ENCODE data around the gene DCUN1D3.

The DCUN1D3 gene

GRCh38 chr16:20894388-20894787, 5.8 kb downstream of the DCUN1D3 start:
- Histone ChIP-seq H3K36me3 (ENCODE audit: control insufficient read depth, insufficient read depth, low read length) (peaks cover 12% of the 10 kb centered on the region), H3K27me3 (ENCODE audit: control insufficient read depth, insufficient read depth, low read length, poor library complexity, severe bottlenecking) (no peaks in the 10 kb centered on the region), H3K9me3 (ENCODE audit: control insufficient read depth, low read length) (no peaks in the 10 kb centered on the region), H3K4me1 (ENCODE audit: control insufficient read depth, insufficient read depth, low read length) (no peaks in the 10 kb centered on the region), H3K4me3 (ENCODE audit: insufficient read depth, low read depth, low read length) (no peak overlapping the region), H3K27ac (ENCODE audit: insufficient read depth, low read depth, low read length, poor library complexity, severe bottlenecking) (no peak overlapping the region)
- WGBS, 2 experiments = 94 to 96% methylated on average over 2 of the region's 2 CpGs

- WGBS, 2 experiments = 91 to 98% methylated on average over 3 of the region's 4 CpGs
Measured at GRCh38 chr16:20889625-20890275, 10.4 kb downstream of the DCUN1D3 start.

GRCh38 chr16:20887207-20887606, 13.0 kb downstream of the DCUN1D3 start:
- no peaks in the 10 kb centered on the region for H3K36me3 ChIP-seq (ENCODE audit: control insufficient read depth, insufficient read depth, low read length)
- no peaks in the 10 kb centered on the region for H3K4me1 ChIP-seq (ENCODE audit: control insufficient read depth, insufficient read depth, low read length)
- no peak overlapping the region for H3K27ac ChIP-seq (ENCODE audit: insufficient read depth, low read depth, low read length, poor library complexity, severe bottlenecking)
- 83 to 88% methylated on average over 1 of the region's 1 CpG for WGBS, 2 experiments
- no peaks in the 10 kb centered on the region for H3K27me3 ChIP-seq (ENCODE audit: control insufficient read depth, insufficient read depth, low read length, poor library complexity, severe bottlenecking)
- no peak overlapping the region for H3K4me3 ChIP-seq (ENCODE audit: insufficient read depth, low read depth, low read length)
- H3K9me3 ChIP-seq (ENCODE audit: control insufficient read depth, low read length) = no peaks in the 10 kb centered on the region

More at GRCh38 chr16:20889625-20890275, 10.4 kb downstream of the DCUN1D3 start:
- Histone ChIP-seq H3K27me3 (ENCODE audit: control insufficient read depth, insufficient read depth, low read length, poor library complexity, severe bottlenecking) (no peaks in the 10 kb centered on the region), H3K9me3 (ENCODE audit: control insufficient read depth, low read length) (no peaks in the 10 kb centered on the region), H3K4me1 (ENCODE audit: control insufficient read depth, insufficient read depth, low read length) (no peaks in the 10 kb centered on the region), H3K4me3 (ENCODE audit: insufficient read depth, low read depth, low read length) (no peak overlapping the region), H3K27ac (ENCODE audit: insufficient read depth, low read depth, low read length, poor library complexity, severe bottlenecking) (no peak overlapping the region), H3K36me3 (ENCODE audit: control insufficient read depth, insufficient read depth, low read length) (peaks cover 7% of the 10 kb centered on the region)

GRCh38 chr16:20886320-20886719, 13.8 kb downstream of the DCUN1D3 start:
- Histone ChIP-seq H3K27me3 (ENCODE audit: control insufficient read depth, insufficient read depth, low read length, poor library complexity, severe bottlenecking) (no peaks in the 10 kb centered on the region), H3K36me3 (ENCODE audit: control insufficient read depth, insufficient read depth, low read length) (no peaks in the 10 kb centered on the region), H3K9me3 (ENCODE audit: control insufficient read depth, low read length) (no peaks in the 10 kb centered on the region), H3K4me3 (ENCODE audit: insufficient read depth, low read depth, low read length) (no peak overlapping the region), H3K4me1 (ENCODE audit: control insufficient read depth, insufficient read depth, low read length) (no peaks in the 10 kb centered on the region), H3K27ac (ENCODE audit: insufficient read depth, low read depth, low read length, poor library complexity, severe bottlenecking) (no peak overlapping the region)
- WGBS, 2 experiments = 0% methylated on average over 1 of the region's 1 CpG

- Histone ChIP-seq H3K27ac (ENCODE audit: insufficient read depth, low read depth, low read length, poor library complexity, severe bottlenecking) (no peak overlapping the region), H3K9me3 (ENCODE audit: control insufficient read depth, low read length) (no peaks in the 10 kb centered on the region), H3K27me3 (ENCODE audit: control insufficient read depth, insufficient read depth, low read length, poor library complexity, severe bottlenecking) (no peaks in the 10 kb centered on the region), H3K4me3 (ENCODE audit: insufficient read depth, low read depth, low read length) (no peak overlapping the region), H3K4me1 (ENCODE audit: control insufficient read depth, insufficient read depth, low read length) (no peaks in the 10 kb centered on the region), H3K36me3 (ENCODE audit: control insufficient read depth, insufficient read depth, low read length) (no peaks in the 10 kb centered on the region)
- WGBS, 2 experiments = 87 to 88% methylated on average over 1 of the region's 1 CpG
Measured at GRCh38 chr16:20884240-20884556, 16.0 kb downstream of the DCUN1D3 start.

- H3K4me3 ChIP-seq (ENCODE audit: insufficient read depth, low read depth, low read length) = no peak overlapping the region
- H3K4me1 ChIP-seq (ENCODE audit: control insufficient read depth, insufficient read depth, low read length) = peaks cover 5% of the 10 kb centered on the region
- 91 to 95% methylated on average over 4 to 5 of the region's 5 CpGs for WGBS, 2 experiments
- no peak overlapping the region for H3K27ac ChIP-seq (ENCODE audit: insufficient read depth, low read depth, low read length, poor library complexity, severe bottlenecking)
- H3K36me3 ChIP-seq (ENCODE audit: control insufficient read depth, insufficient read depth, low read length) = no peaks in the 10 kb centered on the region
- H3K27me3 ChIP-seq (ENCODE audit: control insufficient read depth, insufficient read depth, low read length, poor library complexity, severe bottlenecking) = no peaks in the 10 kb centered on the region
- no peaks in the 10 kb centered on the region for H3K9me3 ChIP-seq (ENCODE audit: control insufficient read depth, low read length)
Measured at GRCh38 chr16:20883554-20884239, 16.5 kb downstream of the DCUN1D3 start.

GRCh38 chr16:20881503-20881878, 18.7 kb downstream of the DCUN1D3 start:
- Histone ChIP-seq H3K4me1 (ENCODE audit: control insufficient read depth, insufficient read depth, low read length) (peaks cover 8% of the 10 kb centered on the region), H3K27me3 (ENCODE audit: control insufficient read depth, insufficient read depth, low read length, poor library complexity, severe bottlenecking) (no peaks in the 10 kb centered on the region), H3K36me3 (ENCODE audit: control insufficient read depth, insufficient read depth, low read length) (no peaks in the 10 kb centered on the region), H3K27ac (ENCODE audit: insufficient read depth, low read depth, low read length, poor library complexity, severe bottlenecking) (no peak overlapping the region), H3K4me3 (ENCODE audit: insufficient read depth, low read depth, low read length) (no peak overlapping the region), H3K9me3 (ENCODE audit: control insufficient read depth, low read length) (no peaks in the 10 kb centered on the region)
- WGBS, 2 experiments = 94 to 96% methylated on average over 6 of the region's 6 CpGs

- Histone ChIP-seq H3K4me1 (ENCODE audit: control insufficient read depth, insufficient read depth, low read length) (peaks cover 8% of the 10 kb centered on the region), H3K9me3 (ENCODE audit: control insufficient read depth, low read length) (no peaks in the 10 kb centered on the region)
Measured at GRCh38 chr16:20880867-20881502, 19.2 kb downstream of the DCUN1D3 start.

GRCh38 chr16:20879175-20880040, 20.8 kb downstream of the DCUN1D3 start:
- Histone ChIP-seq H3K9me3 (ENCODE audit: control insufficient read depth, low read length) (no peaks in the 10 kb centered on the region), H3K27me3 (ENCODE audit: control insufficient read depth, insufficient read depth, low read length, poor library complexity, severe bottlenecking) (no peaks in the 10 kb centered on the region), H3K4me3 (ENCODE audit: insufficient read depth, low read depth, low read length) (no peak overlapping the region), H3K36me3 (ENCODE audit: control insufficient read depth, insufficient read depth, low read length) (no peaks in the 10 kb centered on the region), H3K27ac (ENCODE audit: insufficient read depth, low read depth, low read length, poor library complexity, severe bottlenecking) (no peak overlapping the region), H3K4me1 (ENCODE audit: control insufficient read depth, insufficient read depth, low read length) (peaks cover 8% of the 10 kb centered on the region)
- 90 to 92% methylated on average over 7 of the region's 7 CpGs for WGBS, 2 experiments

More at GRCh38 chr16:20880867-20881502, 19.2 kb downstream of the DCUN1D3 start:
- 93 to 97% methylated on average over 2 to 3 of the region's 3 CpGs for WGBS, 2 experiments
- Histone ChIP-seq H3K36me3 (ENCODE audit: control insufficient read depth, insufficient read depth, low read length) (no peaks in the 10 kb centered on the region), H3K27ac (ENCODE audit: insufficient read depth, low read depth, low read length, poor library complexity, severe bottlenecking) (no peak overlapping the region), H3K27me3 (ENCODE audit: control insufficient read depth, insufficient read depth, low read length, poor library complexity, severe bottlenecking) (no peaks in the 10 kb centered on the region), H3K4me3 (ENCODE audit: insufficient read depth, low read depth, low read length) (no peak overlapping the region)

- WGBS, 2 experiments = 77 to 79% methylated on average over 5 of the region's 5 CpGs
- Histone ChIP-seq H3K4me3 (ENCODE audit: insufficient read depth, low read depth, low read length) (no peak overlapping the region), H3K27me3 (ENCODE audit: control insufficient read depth, insufficient read depth, low read length, poor library complexity, severe bottlenecking) (no peaks in the 10 kb centered on the region), H3K9me3 (ENCODE audit: control insufficient read depth, low read length) (no peaks in the 10 kb centered on the region), H3K36me3 (ENCODE audit: control insufficient read depth, insufficient read depth, low read length) (no peaks in the 10 kb centered on the region), H3K4me1 (ENCODE audit: control insufficient read depth, insufficient read depth, low read length) (peaks cover 8% of the 10 kb centered on the region), H3K27ac (ENCODE audit: insufficient read depth, low read depth, low read length, poor library complexity, severe bottlenecking) (no peak overlapping the region)
Measured at GRCh38 chr16:20878682-20879147, 21.4 kb downstream of the DCUN1D3 start.
